GM12875 (cell line): Measurements from ENCODE around the gene PDE4D.

Experiments used
- H3K4me3 ChIP-seq: one replicate; pipeline ENCODE4 v1.5.1; 2011; ENCODE audit warnings: low read depth, low read length, control low read depth
- TF ChIP-seq, protein P1 (sequence below): IDR thresholded peaks from 2 replicates; pipeline ENCODE4 v1.5.1; 2011; ENCODE audit warnings: low read depth, mild to moderate bottlenecking, control low read depth, inconsistent platforms, low read length, moderate library complexity, borderline replicate concordance; ENCODE audit not compliant: insufficient read depth

The PDE4D gene

DNA sequence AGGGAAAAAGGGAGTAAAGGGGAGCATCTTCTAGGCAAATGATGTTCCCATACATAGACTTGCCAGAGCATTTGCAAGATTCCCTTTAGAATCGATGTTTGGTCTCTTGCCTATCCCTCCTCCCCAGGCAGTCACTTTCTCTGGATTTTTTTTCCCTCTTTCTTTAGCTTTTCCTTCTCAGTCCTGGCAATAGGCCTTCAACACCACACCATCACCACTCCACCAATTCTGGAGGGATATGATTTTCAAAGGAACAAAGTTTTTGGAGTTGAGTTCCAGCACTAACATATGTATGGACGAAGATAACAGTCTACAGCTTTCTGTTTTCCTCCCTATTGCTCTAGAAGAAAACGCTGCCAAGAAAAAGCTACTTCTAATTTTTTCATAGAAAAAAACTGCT is 377.4 kb downstream of the PDE4D start:
- TF ChIP-seq, protein P1, sequence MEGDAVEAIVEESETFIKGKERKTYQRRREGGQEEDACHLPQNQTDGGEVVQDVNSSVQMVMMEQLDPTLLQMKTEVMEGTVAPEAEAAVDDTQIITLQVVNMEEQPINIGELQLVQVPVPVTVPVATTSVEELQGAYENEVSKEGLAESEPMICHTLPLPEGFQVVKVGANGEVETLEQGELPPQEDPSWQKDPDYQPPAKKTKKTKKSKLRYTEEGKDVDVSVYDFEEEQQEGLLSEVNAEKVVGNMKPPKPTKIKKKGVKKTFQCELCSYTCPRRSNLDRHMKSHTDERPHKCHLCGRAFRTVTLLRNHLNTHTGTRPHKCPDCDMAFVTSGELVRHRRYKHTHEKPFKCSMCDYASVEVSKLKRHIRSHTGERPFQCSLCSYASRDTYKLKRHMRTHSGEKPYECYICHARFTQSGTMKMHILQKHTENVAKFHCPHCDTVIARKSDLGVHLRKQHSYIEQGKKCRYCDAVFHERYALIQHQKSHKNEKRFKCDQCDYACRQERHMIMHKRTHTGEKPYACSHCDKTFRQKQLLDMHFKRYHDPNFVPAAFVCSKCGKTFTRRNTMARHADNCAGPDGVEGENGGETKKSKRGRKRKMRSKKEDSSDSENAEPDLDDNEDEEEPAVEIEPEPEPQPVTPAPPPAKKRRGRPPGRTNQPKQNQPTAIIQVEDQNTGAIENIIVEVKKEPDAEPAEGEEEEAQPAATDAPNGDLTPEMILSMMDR = no peak
- H3K4me3 ChIP-seq = no peak overlapping the region

DNA sequence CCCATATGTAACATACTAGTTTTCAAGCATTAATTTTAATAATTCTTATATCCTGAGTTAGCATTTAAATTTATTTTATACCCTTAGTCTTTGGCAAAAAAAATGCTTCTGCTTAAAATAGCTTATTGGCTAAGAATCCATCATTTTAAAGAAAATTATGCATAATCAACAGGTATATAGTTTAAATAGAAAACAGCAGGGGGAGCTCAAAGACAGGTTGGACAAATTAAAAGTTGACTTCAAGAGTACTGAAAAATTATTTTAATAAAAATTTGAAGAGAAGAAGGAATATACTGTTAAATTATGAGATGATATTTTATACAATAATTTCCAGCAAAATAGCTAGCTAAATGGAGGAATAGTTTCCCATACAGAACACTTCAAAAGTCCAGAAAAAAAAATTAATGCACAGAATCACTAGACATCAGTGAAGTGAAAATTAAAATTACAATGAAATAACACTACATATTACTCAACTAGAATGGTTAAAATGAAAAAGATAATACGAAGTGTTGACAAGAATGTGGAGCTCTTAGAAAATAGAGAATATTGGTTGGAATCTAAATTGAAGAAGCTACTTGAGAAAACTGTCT is 387.1 kb downstream of the PDE4D start:
- H3K4me3 ChIP-seq = no peak overlapping the region
- TF ChIP-seq, protein P1 = 0 out of 2 replicates have a peak, but pooled peaks have one; percentile 4

DNA sequence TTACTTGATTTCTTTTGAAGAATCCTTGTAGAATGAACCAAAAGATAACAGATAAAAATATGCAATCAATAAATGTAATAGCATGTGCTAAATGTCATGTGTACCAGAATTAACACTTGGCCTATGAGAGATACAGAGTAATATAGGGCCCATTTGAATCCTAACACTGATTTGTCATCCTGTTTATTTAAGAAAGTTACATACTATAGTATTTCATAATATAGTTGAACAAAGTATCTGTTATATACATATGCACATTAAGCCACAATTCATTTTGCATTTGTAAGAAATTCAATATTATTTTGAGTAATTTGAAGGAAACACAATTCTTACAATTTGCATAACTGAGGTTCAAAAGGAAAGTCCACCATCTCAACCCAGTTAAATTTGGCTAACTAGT is 389.5 kb downstream of the PDE4D start:
- H3K4me3 ChIP-seq = no peak overlapping the region
- TF ChIP-seq, protein P1 = no peak

DNA sequence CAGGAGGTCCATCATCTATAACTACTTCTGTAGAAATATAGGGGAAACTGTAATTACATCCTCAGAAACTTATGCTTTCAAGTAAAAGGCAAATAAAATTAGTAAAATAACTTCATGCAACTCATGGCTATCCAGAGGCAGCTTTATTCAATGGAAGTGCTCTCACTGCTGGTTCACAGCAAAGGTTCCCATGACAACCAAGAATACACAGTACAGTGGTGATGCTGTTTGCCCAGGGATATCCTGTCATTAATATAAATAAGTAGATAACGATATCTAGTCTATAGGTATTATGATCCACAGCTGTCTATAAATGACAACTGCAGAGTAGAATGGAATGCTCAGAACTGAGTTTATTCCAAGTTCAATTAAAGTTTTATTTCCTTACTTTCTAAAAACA is 390.3 kb downstream of the PDE4D start:
- no peak overlapping the region for H3K4me3 ChIP-seq
- TF ChIP-seq, protein P1 = no peak

DNA sequence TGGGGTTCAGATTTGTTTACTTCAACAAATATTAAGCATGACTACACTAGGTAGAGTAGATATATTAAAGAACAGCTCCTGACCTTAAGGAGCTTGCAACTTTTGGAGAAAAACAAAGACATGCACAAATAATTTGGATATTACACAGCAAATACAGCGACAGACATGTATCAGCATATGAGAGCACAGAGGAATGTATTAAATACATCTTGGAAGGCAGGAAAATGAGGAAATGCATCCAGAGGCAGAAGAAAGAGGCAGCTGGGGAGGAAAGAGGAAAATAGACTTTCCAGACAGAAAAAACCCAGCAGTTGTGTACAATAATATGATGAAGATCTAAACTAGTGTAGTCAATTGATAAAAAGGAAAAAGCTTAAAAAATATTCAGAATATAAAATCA is 392.2 kb downstream of the PDE4D start:
- no peak overlapping the region for H3K4me3 ChIP-seq
- TF ChIP-seq, protein P1 = no peak

DNA sequence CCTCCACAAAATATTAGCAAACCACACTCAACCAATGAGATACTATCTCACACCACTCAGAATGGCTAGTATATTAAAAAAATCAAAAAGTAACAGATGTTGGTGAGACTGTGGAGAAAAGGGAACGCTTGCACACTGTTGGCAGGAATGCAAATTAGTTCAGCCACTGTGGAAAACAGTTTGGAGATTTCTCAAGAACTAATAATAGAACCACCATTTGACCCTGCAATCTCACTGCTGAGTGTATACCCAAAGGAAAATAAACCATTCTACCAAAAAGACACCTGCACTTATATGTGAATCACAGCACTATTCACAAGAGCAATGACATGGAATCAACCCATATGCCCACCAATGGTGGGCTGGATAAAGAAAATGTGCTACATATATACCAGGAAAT is 393.5 kb downstream of the PDE4D start:
- TF ChIP-seq, protein P1 = no peak
- no peak overlapping the region for H3K4me3 ChIP-seq

DNA sequence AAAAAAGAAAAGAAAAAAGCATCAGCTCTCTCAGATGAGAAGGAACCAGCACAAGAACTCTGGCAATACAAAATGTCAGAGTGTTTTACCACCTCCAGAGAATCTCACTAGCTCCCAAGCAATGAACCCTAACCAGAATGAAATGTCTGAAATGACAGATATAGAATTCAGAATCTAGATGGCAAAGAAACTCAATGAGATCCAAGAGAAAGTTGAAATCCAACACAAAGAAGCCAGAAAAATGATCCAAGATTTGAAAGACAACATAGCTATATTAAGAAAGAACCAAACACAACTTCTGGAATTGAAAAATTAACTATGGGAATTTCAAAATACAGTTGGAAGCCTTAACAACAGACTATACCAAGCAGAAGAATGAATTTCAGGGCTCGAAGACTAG is 396.3 kb downstream of the PDE4D start:
- no peak overlapping the region for H3K4me3 ChIP-seq
- TF ChIP-seq, protein P1 = no peak
